Activated naive CD4-positive, alpha-beta T cell treated with anti-CD3 and anti-CD28 coated beads, Interleukin-2, amount 50 U/mL, for 72 hours (primary cell): ENCODE results near the gene JPH3. TPM values are rescaled to one million over a fixed set of nuclear protein-coding genes. Genes with fewer than 3 reads are reported as not detected.

Source experiments
- ATAC-seq, 2 donors: fragments of 150-1000 bp; cut with Tn5 transposase; 2 replicates each; pipeline ENCODE4 v1.10.0; 2021; ENCODE audit warnings: mild to moderate bottlenecking in 2 of 2, moderate library complexity in 2 of 2
- DNase-seq, 2 donors: peaks; one replicate each; pipeline ENCODE4 v3.0.0; 2021 to 2022; ENCODE audit warnings: low spot score in 2 of 2
- H3K27ac Mint-ChIP-seq, 2 donors: one replicate each; pipeline ENCODE4 v1.8.0; 2022; ENCODE audit warnings: mild to moderate bottlenecking in 2 of 2, mixed read lengths in 2 of 2
- H3K36me3 Mint-ChIP-seq, 2 donors: one replicate each; pipeline ENCODE4 v1.8.0; 2022; ENCODE audit warnings: mixed read lengths in 2 of 2
- H3K9me3 Mint-ChIP-seq, 2 donors: one replicate each; pipeline ENCODE4 v1.8.0; 2022; ENCODE audit warnings: mixed read lengths in 2 of 2
- total RNA-seq, 2 donors: library from RNA; stranded (reverse); gene quantifications; one replicate each; pipeline ENCODE4 v1.2.3, GENCODE V29; 2022

Gene JPH3
- total RNA-seq, 2 donors from 2014 or later = 0.37 TPM; not detected in 1

DNA sequence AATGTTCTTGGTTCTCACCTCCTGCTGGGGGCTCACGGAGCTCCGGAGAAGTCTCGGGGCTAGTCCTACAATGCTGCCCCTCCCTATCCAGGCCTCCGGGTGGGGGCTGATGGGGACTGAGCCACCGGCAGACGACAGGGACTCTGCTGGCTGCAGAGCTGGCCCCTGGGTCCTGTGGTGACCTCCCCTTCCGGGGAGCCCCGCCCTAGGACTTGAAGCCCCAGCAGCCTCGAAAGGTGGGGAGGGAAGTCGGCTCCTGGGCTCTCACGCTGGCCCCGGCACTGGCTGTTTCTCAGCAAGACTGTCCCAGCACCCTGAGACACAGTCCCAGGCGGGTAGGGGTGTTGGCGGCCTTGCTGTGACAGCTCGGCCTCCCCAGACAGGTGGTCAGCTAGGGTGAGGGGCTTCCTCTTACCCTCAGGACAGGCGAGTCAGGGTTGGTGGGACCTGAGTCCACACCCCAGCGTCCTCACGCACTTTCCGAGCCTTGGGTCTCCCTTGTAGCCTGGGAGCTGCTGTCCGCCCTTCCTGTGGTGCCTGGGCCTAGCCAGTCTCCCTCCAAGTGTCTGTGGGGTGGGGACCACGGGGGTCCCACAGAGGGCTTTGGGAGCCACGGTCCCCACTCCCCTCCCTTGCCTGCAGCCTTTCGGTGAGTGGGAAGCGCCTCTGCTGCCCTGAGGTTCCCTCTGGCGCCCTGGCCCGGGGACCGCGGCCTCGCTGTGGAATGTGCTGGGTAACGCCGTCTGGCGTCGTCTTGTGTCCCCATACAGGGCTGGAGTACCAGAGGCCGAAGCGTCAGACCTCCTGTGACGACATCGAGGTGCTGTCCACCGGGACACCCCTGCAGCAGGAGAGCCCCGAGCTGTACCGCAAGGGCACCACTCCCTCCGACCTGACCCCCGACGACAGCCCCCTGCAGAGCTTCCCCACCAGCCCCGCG lies 86.8 kb downstream of the JPH3 start:
- no peak for DNase-seq
- no peak overlapping the region for H3K27ac Mint-ChIP-seq
- H3K36me3 Mint-ChIP-seq = no peaks in the 10 kb centered on the region
- no peaks in the 10 kb centered on the region for H3K9me3 Mint-ChIP-seq
- no peak for ATAC-seq

DNA sequence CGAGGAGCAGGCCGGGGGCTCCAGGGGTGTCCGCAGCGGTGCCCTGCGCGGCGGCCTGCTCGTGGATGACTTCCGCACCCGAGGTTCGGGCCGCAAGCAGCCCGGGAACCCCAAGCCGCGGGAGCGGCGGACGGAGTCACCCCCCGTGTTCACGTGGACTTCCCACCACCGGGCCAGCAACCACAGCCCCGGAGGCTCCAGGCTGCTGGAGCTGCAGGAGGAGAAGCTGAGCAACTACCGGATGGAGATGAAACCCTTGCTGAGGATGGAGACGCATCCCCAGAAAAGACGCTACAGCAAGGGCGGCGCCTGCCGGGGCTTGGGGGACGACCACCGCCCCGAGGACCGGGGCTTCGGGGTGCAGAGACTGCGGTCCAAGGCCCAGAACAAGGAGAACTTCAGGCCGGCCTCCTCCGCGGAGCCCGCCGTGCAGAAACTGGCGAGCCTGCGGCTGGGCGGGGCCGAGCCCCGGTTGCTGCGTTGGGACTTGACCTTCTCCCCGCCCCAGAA lies 87.7 kb downstream of the JPH3 start:
- Mint-ChIP-seq H3K36me3 (no peaks in the 10 kb centered on the region), H3K9me3 (no peaks in the 10 kb centered on the region), H3K27ac (no peak overlapping the region)
- ATAC-seq (no peak), DNase-seq (no peak)

DNA sequence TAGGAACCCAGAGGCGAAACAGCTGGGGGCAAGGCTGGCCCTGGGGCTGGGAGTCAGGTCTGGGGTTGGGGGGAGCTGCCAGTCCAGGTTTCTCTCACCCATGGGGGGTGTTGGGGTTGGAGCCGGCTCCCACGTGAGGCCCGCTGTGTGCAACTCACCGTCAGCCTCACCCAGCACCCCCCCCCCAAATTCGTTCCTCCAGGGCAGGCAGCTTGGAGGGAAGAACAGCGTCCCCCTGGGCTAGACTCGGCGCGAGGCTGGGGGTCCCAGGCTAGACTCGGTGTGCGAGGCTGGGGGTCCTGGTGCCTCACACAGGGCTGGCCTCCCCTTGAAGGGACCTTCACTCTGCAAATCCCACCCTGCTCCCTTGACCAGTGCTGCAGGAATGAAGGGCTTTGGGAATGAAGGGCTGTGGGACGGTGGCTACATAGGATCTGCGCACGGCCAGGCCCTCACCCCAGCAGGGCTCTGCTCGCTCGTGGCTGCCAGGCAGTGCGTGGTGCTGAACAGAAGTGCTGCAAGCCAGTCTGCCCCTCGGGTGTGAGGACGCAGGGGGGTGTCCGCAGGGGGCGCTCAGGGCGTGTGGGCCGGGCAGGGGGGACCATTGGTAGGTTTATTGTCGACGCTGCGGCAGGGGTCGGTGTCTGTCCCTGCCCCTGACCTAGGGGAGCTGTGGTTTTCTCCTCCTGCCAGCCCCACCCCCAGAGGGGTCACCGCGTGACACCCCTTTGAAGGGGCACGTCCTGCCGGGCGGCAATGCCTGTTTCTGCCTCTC lies 88.8 kb downstream of the JPH3 start:
- Mint-ChIP-seq H3K9me3 (no peaks in the 10 kb centered on the region), H3K27ac (no peak overlapping the region), H3K36me3 (no peaks in the 10 kb centered on the region)
- ATAC-seq (no peak), DNase-seq (no peak)

DNA sequence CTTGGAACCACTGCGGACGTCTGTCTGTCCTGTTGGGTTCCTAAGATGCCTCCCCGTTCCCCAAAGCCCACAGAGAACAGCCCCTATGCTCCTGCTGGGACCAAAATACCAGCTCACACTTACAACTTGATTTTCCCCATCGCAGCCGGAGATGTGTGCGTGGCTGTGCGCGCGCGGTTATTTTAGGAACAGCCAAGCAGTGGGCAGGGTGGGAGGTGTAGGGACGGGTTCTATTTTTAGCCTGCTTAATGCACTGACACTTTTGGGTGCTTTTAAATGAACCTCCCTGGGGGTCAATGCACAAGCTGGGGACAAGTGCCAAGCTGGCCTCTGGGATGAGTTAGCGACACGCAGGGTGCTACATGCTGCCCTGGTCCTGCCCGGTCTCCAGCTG lies 89.4 kb downstream of the JPH3 start:
- DNase-seq (no peak), ATAC-seq (no peak)
- Mint-ChIP-seq H3K36me3 (no peaks in the 10 kb centered on the region), H3K27ac (no peak overlapping the region), H3K9me3 (no peaks in the 10 kb centered on the region)

DNA sequence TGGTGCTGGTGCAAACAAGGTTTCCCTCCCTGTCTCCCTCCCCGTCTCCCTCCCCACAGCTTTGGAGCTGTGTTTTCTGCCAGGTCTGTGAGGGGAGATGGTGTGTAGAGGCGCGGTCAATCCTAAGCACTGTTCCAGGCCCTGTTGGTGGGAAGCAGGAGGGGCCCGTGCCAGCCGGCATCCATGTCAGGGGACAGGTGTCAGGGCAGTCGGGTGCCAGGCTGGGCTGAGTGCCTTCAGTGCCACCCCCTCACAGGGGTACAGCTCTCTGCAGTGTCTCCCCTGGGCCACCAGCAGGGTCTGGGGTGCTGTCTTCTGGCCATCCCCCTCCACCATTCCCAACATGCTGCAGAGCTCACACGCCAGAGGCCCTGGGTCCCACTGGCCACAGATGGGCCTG lies 89.9 kb downstream of the JPH3 start:
- no peak for ATAC-seq

DNA sequence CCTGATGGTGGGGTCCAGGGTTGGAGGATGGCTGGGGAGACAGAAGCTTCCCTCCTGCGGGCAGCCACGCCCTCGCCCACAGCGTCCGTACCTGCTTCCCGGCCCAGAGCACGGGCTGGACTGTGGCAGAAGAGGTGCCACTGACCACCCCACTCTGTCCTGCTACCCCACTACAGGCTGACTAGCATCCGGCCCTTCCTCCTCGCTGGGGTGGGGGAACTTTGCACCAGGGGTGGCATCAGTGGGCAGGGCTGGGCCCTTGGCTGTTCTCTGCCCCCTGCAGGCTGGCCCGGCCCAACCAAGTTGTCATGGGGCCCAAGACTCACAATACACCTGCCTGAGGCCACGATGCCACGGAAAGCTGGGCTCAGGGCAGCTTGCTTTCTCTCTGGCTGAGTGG lies 90.4 kb downstream of the JPH3 start:
- Mint-ChIP-seq H3K27ac (peak overlapping the region in 1 of 2 donors; percentile 68), H3K9me3 (no peaks in the 10 kb centered on the region), H3K36me3 (peaks cover 0 to under 1% of the 10 kb centered on the region in 2 donors)
- DNase-seq = no peak
- no peak for ATAC-seq

More for the DNA sequence above, 89.9 kb downstream of the JPH3 start:
- H3K36me3 Mint-ChIP-seq = no peaks in the 10 kb centered on the region
- H3K9me3 Mint-ChIP-seq = no peaks in the 10 kb centered on the region
- no peak overlapping the region for H3K27ac Mint-ChIP-seq
- DNase-seq = no peak

DNA sequence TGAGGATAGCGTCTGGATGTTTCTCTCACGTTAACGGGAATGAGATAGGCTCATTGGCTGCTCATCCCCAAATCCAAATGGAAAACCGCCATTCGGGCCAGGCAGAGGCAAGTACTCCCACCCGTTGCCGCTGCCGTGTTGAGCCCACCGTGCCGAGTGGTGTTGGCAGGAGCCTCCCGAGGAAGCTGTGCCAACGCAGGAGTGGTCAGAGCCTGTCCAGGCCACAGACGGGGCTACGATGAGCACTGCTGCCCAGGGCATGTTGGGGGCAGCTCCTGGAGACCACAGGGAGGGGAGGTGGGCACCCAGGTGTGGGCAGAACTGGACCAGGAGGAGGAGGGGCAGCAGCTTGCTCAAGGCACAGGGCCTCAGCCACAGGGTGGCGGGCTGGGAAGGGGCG lies 91.5 kb downstream of the JPH3 start:
- Mint-ChIP-seq H3K9me3 (no peaks in the 10 kb centered on the region), H3K27ac (no peak overlapping the region), H3K36me3 (peaks cover 0 to 6% of the 10 kb centered on the region in 2 donors)
- no peak for ATAC-seq
- DNase-seq = no peak

DNA sequence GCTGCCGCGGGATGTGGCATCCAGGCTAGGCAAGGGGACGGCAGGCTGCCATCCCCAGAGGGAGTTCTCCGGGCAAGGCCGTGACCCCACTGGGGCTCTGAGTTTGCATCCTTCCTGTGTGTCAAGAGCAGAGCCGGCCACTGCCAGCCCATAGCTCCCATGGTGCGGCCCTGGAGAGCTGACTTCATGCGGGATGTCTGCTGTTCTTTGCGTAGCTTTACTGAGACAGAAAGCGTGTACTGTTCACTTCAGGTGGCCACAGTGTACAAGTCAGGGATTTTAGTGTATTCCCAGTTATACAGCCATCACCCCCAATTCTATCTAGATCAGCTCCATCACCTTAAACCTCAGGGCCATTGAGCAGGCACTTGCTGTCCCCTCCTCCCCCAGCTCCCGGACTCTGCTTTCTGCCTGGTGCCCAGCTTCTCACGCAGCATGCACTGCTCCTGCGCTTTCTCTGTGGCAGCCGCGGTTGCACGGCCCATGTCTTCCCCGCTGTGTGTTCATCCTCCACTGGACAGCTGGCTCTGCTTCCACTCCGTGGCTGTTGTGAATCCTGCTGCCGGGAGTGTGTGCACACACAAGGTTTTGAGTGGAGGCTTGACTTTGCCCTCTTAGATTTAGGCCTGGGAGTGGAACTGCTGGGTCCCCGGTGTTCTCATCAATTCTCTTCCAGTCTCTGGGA lies 92.3 kb downstream of the JPH3 start:
- ATAC-seq = no peak
- peaks cover 0 to 6% of the 10 kb centered on the region in 2 donors for H3K36me3 Mint-ChIP-seq
- DNase-seq = no peak
- peak overlapping the region; percentile 24 to 92 for H3K27ac Mint-ChIP-seq
- H3K9me3 Mint-ChIP-seq = no peaks in the 10 kb centered on the region

DNA sequence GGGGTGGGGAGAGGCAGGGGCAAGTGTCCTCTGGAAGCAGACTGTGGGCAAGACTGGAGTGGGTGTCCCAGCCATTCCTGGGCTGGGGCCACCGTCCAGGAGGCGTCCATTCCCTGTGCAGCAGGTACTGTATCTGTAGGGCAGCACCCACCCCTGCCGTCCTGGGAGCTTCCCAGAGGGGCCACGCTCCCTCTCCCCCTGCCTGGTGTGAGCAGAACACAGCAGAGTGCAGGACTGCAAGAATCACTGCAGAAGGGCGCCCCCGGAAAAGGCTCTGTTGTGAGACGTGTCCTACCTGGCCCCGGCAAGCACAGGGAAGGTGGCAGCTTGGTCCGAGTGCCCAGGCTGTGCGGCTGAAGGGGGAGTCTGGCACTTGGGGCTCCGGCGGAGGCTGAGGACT lies 93.2 kb downstream of the JPH3 start:
- Mint-ChIP-seq H3K9me3 (no peaks in the 10 kb centered on the region), H3K27ac (peak overlapping the region in 1 of 2 donors; percentile 29), H3K36me3 (peaks cover 0 to 6% of the 10 kb centered on the region in 2 donors)
- ATAC-seq (no peak), DNase-seq (no peak)

DNA sequence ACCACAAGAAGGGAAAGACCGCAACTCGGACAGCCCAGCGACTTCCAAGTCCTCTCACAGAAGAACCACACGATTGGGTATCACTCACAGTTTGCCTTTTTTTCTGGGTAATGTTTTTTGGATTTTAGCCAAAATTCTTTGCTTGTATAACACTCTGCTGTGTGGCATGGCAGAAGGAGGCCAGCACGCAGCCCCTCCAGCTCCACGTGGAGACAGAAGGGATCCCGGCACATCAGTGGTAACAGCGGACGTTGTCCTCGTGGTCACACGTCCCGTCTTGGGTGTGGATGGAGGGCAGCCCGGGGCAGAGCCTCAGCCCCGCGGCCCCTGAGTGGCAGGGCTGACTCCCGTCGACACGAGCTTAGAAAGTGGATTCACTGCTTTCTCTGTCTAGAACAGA lies 94.4 kb downstream of the JPH3 start:
- Mint-ChIP-seq H3K9me3 (no peaks in the 10 kb centered on the region), H3K36me3 (peaks cover 0 to 6% of the 10 kb centered on the region in 2 donors), H3K27ac (peak overlapping the region; percentile 64 to 77)
- no peak for ATAC-seq
- no peak for DNase-seq

DNA sequence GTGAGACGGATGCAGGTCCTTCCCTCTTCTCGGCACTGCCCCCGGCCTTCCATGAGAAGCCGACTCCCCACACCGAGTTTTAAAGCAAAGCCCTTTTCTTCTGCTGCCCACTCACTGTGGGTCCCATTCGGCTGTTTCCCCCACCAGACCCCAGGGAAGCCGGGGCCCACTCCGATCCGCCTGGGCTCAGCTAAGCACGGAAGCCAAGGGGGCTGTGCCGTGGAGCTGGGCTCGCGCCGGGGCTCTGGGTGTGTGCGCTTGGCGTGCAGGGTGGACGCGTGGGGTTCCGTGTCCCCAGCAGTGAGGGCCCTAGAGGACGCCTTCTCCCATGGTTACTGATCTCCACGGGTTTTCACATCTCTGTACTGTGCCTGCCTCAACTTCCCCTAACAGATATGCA lies 94.9 kb downstream of the JPH3 start:
- Mint-ChIP-seq H3K36me3 (peaks cover 0 to 6% of the 10 kb centered on the region in 2 donors), H3K9me3 (no peaks in the 10 kb centered on the region), H3K27ac (peak overlapping the region; percentile 64 to 96)
- DNase-seq (no peak), ATAC-seq (no peak)

DNA sequence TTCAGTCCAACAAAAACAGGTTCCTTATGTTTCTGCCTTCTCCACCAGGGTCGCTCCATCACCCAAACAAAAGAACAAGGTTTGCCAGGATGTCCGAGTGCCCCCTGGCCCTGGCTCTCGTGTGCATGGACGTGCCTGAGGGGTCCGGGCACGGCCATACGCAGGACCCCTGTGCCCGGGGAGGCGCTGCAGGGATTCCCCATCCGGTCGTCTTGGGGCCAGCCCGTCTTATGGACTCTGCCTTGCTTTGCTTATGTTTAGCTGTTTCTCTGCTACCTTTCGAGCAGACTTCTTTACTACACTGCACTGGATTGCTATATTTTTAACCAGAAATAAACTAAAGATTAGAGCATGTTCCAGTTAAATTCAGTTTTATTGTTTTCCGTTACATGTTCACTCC lies 95.5 kb downstream of the JPH3 start:
- peak overlapping the region; percentile 64 to 96 for H3K27ac Mint-ChIP-seq

DNA sequence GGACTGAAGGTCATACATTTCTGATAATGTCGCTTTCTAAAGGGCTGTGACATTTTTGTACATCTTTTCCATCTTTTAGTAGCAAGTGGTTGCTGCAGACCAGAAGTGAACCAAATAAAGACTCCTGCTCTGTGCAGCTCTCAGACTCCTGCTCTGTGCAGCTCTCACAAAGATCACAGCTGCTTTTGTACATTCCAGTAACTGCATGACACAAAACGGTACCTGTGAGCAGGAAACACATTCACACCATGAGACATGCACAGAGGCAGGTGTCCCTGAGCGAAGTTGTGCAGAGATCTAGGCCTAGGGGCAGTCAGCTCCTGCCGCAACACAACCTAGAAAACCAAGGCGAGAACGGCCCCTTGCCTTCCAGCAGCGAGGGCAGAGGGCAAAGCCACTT lies 95.9 kb downstream of the JPH3 start:
- peak in 1 of 2 donors; percentile 39 for DNase-seq
- Mint-ChIP-seq H3K27ac (peak overlapping the region; percentile 64 to 96), H3K9me3 (no peaks in the 10 kb centered on the region)

More for the DNA sequence above, 95.5 kb downstream of the JPH3 start:
- ATAC-seq = no peak
- DNase-seq = no peak
- Mint-ChIP-seq H3K36me3 (peaks cover 4 to 6% of the 10 kb centered on the region in 2 donors), H3K9me3 (no peaks in the 10 kb centered on the region)

DNA sequence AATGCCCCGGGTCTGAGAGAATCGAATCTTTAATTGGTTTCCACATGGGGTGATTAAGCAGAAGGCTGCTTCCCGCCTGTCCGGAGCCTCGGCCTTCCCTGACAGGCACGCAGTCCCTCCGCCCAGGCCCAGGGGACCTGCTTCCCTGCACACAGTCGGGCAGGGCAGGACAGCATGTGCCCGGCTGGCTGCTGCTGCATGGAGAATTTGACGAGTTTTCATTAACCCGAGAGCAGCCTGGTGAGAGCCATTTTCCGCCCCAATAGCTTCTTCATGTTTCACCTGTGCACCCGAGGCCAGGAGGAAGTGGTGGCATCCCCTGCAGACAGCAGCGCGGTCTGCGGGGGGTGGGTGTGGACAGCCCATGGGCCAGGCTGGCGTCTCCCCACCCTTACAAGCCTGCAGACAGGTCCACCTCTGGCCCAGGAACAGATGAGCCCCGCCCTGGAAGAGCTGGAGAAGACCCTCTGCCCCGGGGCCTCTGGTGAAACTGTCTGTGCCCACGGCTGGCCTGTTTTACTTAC lies 96.4 kb downstream of the JPH3 start:
- ATAC-seq = peak in 1 of 2 donors; percentile 18
- Mint-ChIP-seq H3K27ac (peak overlapping the region; percentile 64 to 96), H3K9me3 (no peaks in the 10 kb centered on the region), H3K36me3 (peaks cover 6 to 13% of the 10 kb centered on the region in 2 donors)
- DNase-seq = no peak

More for the DNA sequence above, 95.9 kb downstream of the JPH3 start:
- peak; percentile 38 to 82 for ATAC-seq
- peaks cover 6 to 8% of the 10 kb centered on the region in 2 donors for H3K36me3 Mint-ChIP-seq

DNA sequence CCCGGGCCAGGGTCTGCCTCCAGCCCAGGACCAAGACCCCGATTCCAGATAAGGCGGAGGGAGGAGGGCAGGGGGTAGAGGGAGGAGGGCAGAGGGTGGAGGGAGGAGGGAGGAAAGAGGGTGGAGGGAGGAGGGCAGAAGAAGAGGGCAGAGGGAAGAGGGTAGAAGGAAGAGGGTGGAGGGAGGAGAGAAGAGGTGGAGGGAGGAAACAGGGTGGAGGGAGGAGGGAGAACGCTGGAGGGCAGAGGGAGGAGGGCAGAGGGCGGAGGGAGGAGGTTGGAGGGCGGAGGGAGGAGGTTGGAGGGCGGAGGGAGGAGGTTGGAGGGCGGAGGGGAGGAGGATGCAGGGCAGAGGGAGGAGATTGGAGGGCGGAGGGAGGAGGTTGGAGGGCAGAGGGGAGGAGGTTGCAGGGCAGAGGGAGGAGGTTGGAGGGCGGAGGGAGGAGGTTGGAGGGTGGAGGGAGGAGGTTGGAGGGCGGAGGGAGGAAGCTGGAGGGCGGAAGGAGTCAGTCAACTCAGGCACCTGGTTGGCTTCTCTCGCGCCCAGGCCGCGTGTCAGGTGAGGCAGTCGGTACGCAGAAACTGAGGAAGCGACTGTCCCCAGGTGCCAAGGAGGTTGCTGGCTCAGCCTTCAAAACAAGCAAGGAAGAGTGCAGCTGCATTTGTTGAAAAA lies 98.2 kb downstream of the JPH3 start:
- Mint-ChIP-seq H3K9me3 (no peaks in the 10 kb centered on the region), H3K36me3 (peaks cover 6 to 13% of the 10 kb centered on the region in 2 donors), H3K27ac (peak overlapping the region; percentile 62 to 83)
- ATAC-seq (no peak), DNase-seq (no peak)

DNA sequence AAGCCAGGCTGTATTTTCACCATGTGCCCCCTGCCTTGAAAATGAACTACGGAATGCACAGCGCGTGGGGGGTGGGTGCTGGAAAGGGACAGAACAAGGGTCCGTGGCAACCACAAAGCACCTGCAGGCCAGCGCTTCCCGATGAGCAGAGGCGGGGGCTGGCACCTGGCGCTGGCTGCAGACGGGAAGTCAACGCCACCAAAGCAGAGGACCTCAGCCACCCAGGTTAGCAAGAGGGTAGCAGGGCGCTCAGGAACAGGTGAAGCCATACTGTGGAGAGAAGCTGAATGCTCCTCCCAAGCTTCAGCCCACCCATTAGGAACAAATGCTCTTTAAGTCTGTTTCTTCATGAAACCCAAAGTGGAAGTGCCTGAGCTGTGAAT lies 98.8 kb downstream of the JPH3 start:
- DNase-seq = no peak
- Mint-ChIP-seq H3K27ac (peak overlapping the region; percentile 62 to 83), H3K36me3 (peaks cover 6 to 13% of the 10 kb centered on the region in 2 donors), H3K9me3 (no peaks in the 10 kb centered on the region)
- no peak for ATAC-seq
